Fibroblast of skin of left biceps (primary cell): ENCODE results near the gene ODR4.
"Not testable (repeated sequence)": the region's sequence is repeated elsewhere in the genome, so short reads cannot be mapped to it uniquely, and the experiment has no call there.

ENCODE experiments used
- DNase-seq, 2 experiments: peaks; one replicate each; pipeline ENCODE4 v3.0.0-alpha.2; 2013; ENCODE audit warnings: low read depth in 2 of 2

ODR4 gene

GRCh38 chr1:186375152-186375928 lies at the start of gene ODR4, which contains the start of gene TPR:
Gene ODR4, plus strand, starts transcription at chr1:186375838. Its CDS starts 3,948 bp downstream, at chr1:186379786.
Gene TPR, minus strand, starts transcription at chr1:186375253. Its CDS starts 225 bp downstream, at chr1:186375028.
- DNase-seq = peak; percentile 99

GRCh38 chr1:186326009-186326408 lies 49.6 kb upstream of the ODR4 start:
- DNase-seq = no peak

GRCh38 chr1:186327331-186327730 lies 48.3 kb upstream of the ODR4 start:
- no peak for DNase-seq

- no peak for DNase-seq
Measured at GRCh38 chr1:186330758-186331157, 44.9 kb upstream of the ODR4 start.

GRCh38 chr1:186337554-186337953 lies 38.1 kb upstream of the ODR4 start:
- no peak for DNase-seq

GRCh38 chr1:186340772-186341171 lies 34.9 kb upstream of the ODR4 start:
- DNase-seq = no peak

GRCh38 chr1:186347837-186348691 lies 27.6 kb upstream of the ODR4 start:
- not testable (repeated sequence) for DNase-seq

- DNase-seq = peak in 1 of 2 experiments; percentile 0
Measured at GRCh38 chr1:186374303-186375151, 1.1 kb upstream of the ODR4 start.

- DNase-seq = no peak
Measured at GRCh38 chr1:186375929-186376319, 286 bp downstream of the ODR4 start.

- DNase-seq = no peak
Measured at GRCh38 chr1:186386725-186387383, 11.2 kb downstream of the ODR4 start.

- DNase-seq = no peak
Measured at GRCh38 chr1:186390925-186391324, 15.3 kb downstream of the ODR4 start.

GRCh38 chr1:186391841-186392240 lies 16.2 kb downstream of the ODR4 start:
- no peak for DNase-seq

- DNase-seq = not testable (repeated sequence)
Measured at GRCh38 chr1:186392711-186393110, 17.1 kb downstream of the ODR4 start.

GRCh38 chr1:186401446-186401845 lies 25.8 kb downstream of the ODR4 start:
- DNase-seq = not testable (repeated sequence)

- DNase-seq = no peak
Measured at GRCh38 chr1:186403632-186404031, 28.0 kb downstream of the ODR4 start.

GRCh38 chr1:186404454-186405051 lies 28.9 kb downstream of the ODR4 start:
- peak; percentile 36 to 49 for DNase-seq

GRCh38 chr1:186409091-186409490 lies 33.5 kb downstream of the ODR4 start:
- no peak for DNase-seq

- DNase-seq = no peak
Measured at GRCh38 chr1:186413319-186413718, 37.7 kb downstream of the ODR4 start.

GRCh38 chr1:186418503-186418902 lies 42.9 kb downstream of the ODR4 start:
- DNase-seq = no peak

- DNase-seq = no peak
Measured at GRCh38 chr1:186420311-186420710, 44.7 kb downstream of the ODR4 start.

GRCh38 chr1:186420923-186421322 lies 45.3 kb downstream of the ODR4 start:
- no peak for DNase-seq
